Stimulated activated CD4-positive, alpha-beta T cell treated with anti-CD3 and anti-CD28 coated beads, TNF-alpha, amount 100 ng/mL, for 4 hours (primary cell): Measurements from ENCODE around the gene PIGS.
"Not testable (repeated sequence)": the region's sequence is repeated elsewhere in the genome, so short reads cannot be mapped to it uniquely, and the experiment has no call there.

Source experiments
- DNase-seq, 3 experiments: peaks; one replicate each; pipeline ENCODE4 v3.0.0-alpha.2; 2020; ENCODE audit warnings: low read depth in 3 of 3

PIGS gene

DNA sequence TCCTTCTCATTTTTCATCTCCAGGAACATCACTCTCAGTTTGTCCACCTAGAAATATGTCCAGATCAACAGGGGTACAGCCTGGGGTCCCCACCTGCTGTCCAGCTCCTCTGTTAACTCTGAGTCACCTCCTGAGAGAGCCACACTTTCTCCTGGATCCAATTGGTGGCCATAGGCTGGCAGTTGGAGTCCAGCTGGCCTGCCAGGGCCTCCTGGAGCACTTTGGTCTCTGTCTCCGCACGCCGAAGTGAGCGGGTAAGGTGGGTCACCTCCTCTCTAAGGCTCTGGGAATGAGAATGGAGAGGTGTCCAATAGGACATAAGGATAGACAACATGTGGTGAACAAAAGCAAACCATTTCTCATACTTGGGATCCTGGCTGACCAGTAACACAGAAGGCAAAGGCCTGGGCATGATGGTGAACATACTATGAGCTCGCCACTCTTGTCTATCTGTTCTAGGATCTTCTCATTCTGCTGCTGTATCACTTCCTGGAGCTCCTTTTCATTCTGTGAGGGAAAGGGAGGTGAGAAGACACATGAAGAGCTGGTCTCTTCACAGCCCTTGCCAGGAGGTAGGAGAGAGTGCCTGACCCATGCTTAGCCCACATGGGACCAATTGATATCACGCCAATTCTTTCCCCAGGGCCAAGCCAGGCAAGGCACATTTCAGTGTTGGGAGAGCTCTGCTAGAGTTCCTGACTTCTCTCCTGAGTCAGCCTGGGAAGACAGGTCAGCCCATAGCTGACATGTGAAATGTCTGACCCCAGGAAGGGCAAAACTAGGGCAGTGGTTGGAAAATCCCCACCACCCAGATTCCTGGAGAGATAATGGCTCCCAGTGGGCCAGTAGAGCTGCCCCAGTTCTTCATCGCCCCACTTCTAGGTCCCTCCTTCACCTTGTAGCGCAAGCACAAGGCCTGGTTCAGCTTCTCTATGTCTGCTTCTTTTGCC is 7.2 kb upstream of the PIGS start:
- DNase-seq: no peak

DNA sequence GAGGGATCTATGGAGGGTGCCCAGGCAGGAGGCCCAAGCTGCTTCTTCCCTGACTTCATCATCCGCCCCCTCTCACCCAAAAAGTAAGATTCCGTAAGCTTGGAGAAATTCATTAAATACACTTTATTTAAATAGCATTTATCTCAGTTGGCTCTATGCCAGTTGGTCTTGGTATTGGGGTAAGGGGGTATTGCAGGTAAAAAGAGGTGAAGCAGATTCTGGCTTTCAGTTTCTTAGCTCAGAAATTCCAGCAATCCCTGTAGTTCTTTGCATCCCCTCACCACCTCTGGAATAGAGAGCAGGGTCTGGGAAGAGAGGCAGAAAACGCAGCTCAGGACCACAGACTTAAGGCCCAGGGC is 6.1 kb upstream of the PIGS start:
- no peak for DNase-seq

DNA sequence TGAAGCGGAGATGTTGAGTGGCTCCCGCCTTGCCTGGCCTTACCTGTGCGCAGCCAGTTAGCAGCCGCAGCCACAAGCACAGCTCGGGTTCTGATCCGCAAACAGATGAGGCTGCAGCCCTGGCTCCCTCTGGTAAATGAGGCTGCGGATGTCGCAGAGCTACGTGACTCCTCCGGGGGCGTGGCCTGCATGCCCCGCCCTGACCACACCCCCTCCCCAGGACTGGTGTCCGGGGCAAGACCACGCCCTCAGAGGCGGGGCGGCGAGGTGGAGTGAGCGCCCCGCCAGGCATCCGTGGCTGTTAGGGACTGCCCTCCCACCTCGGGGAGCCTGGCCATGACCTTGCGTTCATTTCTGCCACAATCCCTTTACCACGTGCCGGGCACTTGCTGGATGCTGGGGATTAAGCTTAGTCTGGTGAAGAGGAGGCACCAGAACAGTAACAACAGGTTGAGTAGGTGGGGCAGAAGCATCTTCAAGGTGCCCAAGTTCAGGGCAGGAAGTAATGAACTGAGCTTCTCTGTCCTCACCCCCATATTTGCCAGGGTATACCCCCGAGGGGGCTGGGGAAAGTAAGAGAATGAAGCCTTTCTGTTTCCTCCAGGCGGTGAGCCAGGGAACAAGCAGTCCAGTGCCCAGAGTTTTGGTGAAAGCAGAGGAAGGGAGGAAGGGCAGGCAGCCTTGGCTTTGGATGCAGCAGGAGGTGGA is 5.6 kb upstream of the PIGS start, which contains the start of gene ALDOC:
Gene ALDOC, minus strand, starts transcription at position 138 of the 708 bp plus-strand sequence. CDS start 1,363 bp downstream, outside the sequence.
- peak; percentile 96 to 98 (median 97) for DNase-seq

DNA sequence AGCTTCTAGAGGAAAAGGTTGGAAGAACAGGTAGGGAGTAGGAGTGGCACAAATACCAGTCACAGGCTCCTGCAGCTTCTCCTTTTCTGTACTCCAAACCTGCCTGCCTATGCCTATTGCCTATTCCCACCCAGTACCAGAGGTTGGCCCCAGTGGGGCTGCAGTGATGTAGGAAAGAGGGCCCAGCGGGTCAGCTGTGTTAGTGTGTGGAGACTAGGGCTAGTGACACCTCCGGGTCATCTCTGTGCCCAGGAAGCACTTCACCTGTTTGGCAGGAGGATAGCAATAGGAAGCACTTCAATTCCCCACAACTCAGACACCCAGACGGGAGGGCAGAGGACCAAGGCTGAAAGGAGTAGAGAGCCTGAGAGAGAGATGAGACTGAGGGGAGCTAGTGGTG is 4.7 kb upstream of the PIGS start:
- DNase-seq: not testable (repeated sequence)

DNA sequence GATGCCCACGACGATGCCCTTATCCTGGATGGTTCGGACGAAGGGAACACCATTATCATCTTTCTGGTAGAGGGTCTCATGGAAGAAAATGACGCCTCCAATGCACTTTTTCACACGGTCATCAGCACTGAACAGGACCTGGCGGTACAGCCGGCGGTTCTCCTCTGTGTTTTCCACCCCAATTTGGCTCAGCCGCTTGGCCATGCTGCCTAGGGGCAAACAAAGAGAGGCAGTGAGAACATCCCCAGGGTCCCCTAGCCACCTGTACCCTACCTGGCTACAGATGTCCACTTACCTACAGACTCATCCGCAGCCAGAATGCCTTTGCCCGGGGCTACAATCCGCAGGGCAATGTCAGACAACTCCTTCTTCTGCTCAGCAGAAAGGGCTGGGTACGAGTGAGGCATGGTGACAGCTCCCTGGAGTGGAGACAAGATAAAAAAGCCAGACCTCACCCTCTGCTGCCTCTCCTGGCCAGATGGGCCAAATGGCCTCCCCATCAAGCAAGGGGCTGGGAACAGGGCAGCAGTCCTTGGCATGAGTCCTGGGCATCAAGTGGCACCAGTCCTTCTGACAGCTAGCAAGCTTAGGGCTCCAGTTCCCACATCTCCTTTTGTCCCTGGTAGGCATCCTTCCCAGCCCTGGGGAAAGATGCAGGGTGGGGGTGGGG is 3.9 kb upstream of the PIGS start:
- DNase-seq: no peak

DNA sequence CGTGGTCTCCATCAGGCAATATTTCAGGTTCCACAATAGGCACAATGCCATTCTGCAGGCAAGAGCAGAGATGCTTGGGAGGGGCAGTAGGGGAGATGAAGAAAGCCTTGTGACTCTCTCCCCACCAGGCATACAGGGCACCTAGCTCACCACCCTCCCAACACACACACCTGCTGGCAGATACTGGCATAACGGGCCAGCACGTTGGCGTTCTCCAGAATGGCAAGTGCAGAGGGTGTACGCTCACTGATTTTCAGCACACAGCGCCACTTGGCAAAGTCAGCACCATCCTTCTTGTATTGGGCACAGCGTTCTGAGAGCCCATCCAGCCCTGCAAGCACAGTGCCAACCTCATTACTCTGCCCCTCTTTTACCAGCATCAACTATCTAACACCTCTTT is 3.2 kb upstream of the PIGS start:
- DNase-seq: no peak

DNA sequence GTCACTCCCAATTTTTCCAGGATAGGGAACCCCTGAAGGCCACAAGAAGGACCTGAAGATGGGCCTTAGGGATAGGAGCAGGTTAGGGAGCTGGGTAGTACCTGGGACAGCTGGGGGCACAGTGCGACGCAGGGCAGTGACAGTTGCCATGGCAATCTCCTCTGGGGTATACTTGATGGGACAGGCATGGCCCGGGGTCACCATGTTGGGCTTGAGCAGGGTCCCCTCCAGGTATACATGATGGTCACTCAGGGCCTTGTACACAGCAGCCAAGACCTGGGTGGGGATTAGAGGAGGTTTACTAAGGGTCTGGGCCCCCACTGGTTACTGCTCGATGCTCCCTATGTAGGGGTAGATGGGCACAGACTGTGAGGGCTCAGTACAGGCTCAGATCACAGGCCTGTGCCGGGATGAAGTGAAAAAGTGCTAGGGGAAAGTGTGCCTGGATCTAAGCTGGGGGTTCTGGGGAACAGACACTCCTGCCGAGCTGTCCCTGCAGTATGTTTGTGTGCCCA is 2.7 kb upstream of the PIGS start:
- DNase-seq: no peak

DNA sequence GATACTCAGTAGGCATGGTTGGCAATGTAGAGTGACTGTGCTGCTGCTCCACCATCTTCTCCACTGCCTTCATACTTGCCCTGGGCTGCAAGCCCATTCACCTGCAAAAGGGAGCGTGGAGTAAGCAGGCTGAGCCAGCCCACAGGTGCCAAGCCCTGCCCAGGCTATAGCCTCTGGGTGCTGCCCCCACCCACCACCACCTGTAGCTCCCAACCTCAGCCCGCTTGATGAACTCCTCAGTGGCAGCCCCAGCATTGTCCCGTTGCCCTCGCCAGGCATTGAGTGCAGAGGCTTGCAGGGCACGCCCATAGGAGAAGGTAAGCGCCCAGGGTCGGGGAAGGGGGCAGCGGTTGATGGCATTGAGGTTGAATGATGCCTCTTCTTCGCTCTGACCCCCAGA is 2.2 kb upstream of the PIGS start:
- no peak for DNase-seq

DNA sequence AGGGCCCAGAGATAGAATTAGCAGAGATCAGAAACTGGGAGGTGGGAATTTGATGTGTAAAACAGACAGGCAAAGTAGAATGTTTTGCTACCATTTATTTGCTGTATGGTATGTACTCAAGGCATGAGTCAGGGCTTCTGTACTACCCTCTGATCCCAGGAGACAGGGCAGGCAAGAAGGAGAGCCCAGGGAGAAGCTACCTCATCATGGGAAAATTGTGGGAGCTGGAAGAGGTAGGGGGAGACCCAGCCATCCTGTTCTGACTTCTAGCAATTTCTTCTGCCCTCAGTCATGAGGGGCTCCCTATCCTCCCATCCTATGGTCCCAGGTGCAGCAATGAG is 1.7 kb upstream of the PIGS start:
- DNase-seq: no peak

DNA sequence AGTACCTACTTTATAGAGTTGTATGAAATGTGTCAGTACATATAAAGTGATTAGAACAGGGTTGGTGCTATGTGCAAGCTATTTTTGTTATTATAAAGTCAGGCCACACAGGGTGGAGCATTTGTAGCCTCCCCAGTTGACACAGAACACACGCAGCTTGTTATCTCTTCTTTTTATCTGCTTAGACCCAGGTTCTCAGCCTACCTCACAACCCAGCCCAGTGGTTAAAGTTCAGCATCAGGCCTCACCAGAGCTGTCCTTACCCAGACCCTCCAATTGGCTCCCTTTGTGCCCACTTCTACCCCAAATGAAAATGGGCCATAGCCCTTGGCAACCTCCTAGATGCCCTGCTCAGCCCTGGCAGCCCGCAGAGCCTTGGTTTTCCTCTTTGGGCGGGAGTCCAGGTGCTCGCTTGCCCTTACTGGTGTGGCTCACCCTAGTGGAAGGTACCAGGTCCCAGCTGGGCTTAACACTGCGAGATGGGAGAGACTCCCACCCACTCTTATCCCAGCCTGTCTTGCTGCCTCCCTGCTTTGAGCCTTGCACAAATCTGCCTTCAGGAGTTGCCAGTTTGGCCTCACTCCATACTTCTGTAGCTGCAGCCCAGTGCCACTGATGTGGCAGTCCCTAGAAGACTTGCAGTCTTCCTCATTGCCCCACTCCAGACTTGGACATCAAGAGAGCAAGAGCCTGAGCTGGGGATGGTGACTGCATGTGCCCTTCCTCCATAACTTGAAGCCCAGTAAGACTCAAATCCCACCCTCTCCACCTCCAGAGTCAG is 1.1 kb upstream of the PIGS start:
- no peak for DNase-seq

DNA sequence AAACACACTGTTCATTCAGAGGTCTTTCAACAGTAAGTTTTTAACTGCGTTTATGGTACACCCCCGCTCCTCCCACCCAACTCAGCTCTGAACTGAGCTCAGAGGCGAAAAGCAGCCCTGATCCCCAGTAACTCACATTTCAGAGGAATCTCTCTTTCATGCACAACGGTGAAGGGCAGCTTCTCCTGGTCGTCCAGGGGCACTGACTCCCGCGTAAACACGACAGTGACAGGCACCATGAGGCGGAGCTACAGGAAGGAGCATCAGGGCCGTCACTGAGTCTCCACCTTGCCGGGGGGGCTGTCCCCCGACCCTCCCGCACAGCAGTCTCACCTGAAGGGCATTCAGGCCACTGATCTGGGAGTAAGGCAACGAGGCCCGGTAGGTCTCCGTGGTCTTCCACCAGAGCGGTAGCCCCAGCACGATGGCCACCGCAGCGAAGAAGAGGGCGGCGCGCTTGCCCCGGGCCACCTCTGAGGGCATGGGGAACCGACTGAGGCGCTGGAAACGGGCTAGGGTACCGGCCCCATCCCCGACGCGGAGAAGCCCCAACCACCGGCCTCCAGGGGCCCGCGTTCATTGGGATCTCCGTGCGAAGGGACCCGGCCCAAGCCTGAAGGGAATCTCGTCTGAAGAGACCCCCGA is 486 bp downstream of the PIGS start:
- DNase-seq: no peak

DNA sequence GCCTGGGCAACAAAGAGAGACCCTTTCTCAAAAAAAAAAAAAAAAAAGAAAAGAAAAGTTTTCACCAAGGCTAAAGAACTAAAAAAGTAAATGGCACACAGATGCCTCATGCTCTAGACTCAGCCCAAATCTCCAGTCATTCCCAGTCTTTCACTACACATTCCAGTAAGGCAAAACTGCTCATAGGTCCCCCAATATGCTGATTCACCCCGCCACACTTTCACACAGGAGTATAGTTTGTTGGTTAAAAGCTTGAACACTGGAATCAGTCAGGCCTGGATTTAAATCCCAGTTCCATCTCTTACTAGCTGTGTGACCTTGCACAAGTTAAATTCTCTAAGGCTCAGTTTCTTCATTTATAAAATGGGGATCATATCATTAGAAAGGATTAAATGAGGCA is 1.9 kb downstream of the PIGS start:
- DNase-seq: no peak

DNA sequence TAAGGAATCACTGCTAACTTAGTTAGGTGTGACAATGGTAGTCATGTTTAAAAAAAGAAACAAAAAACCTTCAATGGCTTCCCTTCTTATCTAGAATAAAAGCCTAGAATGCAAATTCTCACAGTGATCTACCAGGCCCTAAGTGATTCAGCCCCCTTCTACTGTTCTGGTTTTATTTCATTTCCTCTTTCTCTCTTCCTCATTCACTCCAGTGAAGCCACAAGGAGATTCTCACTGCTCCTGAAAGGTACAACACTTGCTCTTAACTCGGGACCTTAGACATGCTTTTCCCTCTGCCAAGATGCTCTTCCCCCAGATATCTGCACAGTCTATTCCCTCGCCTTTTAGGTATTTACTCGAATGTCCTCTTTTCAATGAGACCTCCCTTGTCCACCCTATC is 3.7 kb downstream of the PIGS start:
- no peak for DNase-seq

DNA sequence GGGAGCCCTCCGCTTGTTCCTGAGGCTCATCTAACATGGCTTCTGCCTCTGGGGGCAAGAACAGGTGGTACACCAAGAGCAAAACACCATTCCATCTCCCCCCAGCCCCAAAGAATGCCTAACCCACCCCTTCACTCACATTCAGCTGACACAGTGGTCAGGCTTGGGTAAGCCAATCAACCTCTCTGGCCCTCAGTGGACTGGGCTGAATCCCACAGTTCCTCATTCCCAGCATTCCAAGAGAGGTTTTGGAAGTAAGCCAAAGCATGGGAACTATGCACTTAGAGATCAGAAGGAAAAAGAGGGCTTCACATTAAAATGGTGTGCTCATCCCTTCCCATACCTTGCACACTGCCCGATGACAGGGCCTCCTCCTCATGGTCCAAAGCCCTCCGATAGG is 7.8 kb downstream of the PIGS start:
- no peak for DNase-seq

DNA sequence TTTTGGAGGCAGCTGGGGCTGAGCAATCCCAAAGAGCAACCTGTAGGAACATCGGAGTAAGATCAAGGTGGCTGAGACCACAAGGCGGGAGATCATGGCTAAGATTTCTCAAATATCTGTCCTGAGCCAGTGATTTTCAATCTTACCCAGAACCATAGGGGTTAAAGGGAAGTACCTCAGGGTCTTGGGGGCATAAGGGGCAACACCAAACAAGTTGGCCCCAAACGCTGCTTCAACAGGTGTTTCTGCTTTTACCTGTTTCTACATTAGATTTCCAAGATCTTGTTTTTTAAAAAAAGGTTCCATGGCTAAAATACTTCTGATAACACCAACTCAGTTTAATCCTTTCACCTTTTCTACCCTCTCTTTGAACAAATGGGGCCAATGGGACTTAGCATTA is 16.3 kb downstream of the PIGS start:
- DNase-seq: no peak

DNA sequence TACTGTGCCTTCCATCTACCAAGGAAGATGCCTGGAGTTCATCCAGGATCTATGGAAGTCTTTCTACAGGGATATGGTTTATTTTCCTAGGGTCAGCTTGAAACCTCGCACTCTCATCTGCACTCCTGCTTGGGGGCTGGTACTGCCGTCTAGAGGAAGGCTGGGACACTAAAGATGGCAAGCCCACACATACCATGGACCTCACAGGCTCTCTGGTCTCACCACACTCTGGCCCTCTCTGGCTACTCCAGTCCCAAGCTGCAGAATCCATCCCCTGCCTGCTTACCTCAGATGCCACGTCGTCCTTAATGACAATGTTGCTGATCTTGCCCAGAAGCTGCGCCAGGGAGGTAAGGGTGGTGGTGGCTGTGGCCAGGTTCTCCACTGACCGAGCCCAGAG is 16.8 kb downstream of the PIGS start:
- DNase-seq: no peak

DNA sequence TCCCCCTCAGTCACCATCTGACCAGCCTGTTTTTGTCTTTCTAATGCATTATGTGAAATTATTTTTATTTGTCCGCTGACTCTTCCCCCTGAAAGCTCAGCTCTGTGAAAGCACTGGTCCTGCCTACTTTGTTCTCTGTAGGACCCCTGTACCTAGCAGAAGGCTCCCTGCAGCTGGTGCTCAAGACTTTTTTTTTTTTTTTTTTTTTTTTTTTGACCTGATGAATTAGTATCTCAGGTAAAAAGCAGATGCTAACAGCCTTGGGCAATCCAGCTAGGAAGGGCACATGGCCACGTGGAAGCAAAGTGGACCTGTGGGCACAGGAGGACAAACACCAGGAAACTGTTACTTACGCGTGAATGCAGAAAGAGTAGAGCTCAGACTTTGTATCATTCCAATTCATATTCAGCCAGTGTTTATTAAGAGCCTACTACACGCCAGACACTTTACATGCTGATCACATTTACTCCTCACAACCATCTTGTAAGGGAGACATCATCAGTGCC is 18.3 kb downstream of the PIGS start:
- DNase-seq: no peak

DNA sequence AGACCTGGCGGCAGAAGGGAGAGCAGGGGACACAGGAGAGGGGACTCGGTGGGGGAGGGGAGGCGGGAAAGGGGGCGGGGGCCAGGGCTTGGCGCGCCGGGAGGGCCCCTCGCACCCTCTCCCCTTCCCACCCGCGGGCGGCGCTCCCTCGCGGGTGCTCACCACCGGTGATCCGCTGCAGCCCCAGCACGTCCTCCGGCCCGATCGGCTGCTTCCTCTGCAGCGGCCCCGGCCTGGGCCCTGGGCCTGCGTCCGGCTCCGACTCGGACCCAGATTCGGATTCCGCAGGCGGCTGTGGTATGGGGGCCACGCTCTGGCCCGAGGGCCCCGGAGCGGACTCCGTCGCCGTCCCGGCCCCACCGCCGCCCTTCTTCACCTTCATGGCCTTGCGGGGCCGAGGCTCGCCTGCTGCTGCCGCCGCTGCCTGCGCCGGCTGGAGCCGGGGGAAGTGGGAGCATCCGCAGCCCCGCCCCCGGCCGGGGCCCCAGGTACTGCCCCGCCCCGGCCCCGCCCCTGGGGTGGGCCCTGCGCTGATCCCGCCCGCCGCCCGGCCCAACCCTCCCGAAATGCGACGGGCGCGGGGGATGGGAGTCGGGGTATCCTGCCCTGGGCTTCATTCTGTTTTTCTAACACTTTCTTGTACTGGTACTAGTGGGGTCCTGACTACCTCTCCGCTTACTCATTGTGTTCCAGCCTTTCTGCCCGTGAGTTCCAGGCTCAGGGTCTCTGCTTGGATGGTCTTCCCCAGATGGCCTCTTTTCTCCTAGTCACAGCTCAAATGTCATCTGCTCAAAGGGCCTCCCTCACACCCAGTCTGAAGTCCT is 18.9 kb downstream of the PIGS start, which contains the start of gene UNC119:
Gene UNC119, minus strand, starts transcription at position 449 of the 824 bp plus-strand sequence. Its CDS starts 67 bp downstream, at position 382.
- peak; percentile 53 to 68 (median 64) for DNase-seq

DNA sequence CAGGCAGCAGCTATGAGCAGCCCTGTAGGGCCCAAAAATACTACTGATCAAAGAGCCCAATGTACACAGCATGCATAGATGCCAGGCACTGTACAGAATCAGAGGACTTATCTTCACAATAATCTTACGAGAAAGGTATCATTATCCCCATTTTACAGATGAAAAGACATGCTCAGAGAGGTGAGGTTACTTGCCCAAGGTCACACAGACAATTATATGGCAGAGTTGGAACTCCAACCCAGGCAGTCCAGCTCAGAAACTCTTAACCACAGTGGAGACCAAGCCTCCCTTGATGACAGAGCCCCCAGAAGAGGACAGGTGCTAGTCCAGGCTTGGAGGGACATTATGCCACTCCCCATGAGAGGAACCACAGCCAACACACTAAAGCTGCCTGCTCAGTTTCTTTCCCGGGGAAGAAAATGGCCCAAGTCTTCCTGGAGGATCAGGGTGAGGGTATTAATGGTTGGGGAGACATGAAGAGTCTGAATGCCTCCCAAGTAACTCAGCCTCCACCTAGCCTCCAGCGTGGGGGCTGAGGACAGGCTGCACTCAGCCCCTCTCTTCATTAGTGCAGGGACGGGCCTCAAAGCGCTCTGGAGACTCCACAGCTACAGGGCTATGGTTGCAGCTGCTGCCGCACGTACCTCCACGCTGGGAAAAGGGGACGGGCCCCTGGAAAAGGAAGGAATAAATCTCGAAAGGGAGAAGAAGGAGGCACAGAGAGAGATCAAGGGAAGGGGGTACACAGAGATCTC is 19.7 kb downstream of the PIGS start:
- no peak for DNase-seq
